ACC112 (cell line): ENCODE data around the gene WWTR1.

Experiments
- H2AFZ ChIP-seq: fragments of 200-600 bp; sonication (generic); one replicate; pipeline ENCODE4 v1.6.0; 2017; ENCODE audit warnings: antibody characterized with exemption, low read length; ENCODE audit not compliant: unreplicated experiment
- H3K27ac ChIP-seq: fragments of 200-600 bp; sonication (generic); 2 replicates; pipeline ENCODE4 v1.5.1; 2014; ENCODE audit warnings: low read depth, mild to moderate bottlenecking, antibody characterized with exemption, low read length, moderate library complexity
- H3K27me3 ChIP-seq: fragments of 200-600 bp; sonication (generic); 2 replicates; pipeline ENCODE4 v1.6.1; 2014; ENCODE audit warnings: mild to moderate bottlenecking, antibody characterized with exemption, low read length, moderate library complexity, mixed read lengths; ENCODE audit not compliant: insufficient read depth
- H3K36me3 ChIP-seq: fragments of 200-600 bp; sonication (generic); 2 replicates; pipeline ENCODE4 v1.6.1; 2016; ENCODE audit warnings: mild to moderate bottlenecking, antibody characterized with exemption, low read length, moderate library complexity, mixed read lengths; ENCODE audit not compliant: insufficient read depth
- H3K4me1 ChIP-seq: fragments of 200-600 bp; sonication (generic); one replicate; pipeline ENCODE4 v1.6.1; 2016; ENCODE audit warnings: low read length, mixed read lengths; ENCODE audit not compliant: insufficient read depth, unreplicated experiment, control insufficient read depth
- H3K4me3 ChIP-seq: fragments of 200-600 bp; sonication (generic); 2 replicates; pipeline ENCODE4 v1.5.1; 2014; ENCODE audit warnings: mild to moderate bottlenecking, low read depth, low read length
- H3K79me2 ChIP-seq: fragments of 200-600 bp; sonication (generic); one replicate; pipeline ENCODE4 v1.6.0; 2016; ENCODE audit warnings: low read length; ENCODE audit not compliant: control insufficient read depth, unreplicated experiment, insufficient read depth

Gene WWTR1

DNA sequence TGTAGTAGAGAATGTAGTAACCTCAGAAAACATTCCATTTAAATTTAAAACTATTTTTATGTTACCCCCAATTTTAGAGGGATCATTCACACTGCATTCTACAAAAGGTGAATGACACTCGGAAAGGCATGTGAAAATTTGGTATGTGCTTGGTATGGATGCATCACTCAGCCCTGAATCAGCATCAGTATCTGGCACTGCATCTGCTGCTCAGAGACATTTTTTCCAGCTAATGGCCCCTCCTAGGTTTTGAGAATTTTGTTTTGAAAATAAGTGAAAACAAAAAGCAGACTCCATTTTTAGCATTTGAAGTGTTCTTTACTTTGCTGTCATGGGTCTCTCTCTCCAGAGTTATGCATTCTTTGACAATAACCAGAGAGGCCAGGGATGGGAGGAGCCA is 15.6 kb upstream of the WWTR1 start:
- no peak overlapping the region for H3K4me3 ChIP-seq
- no peaks in the 10 kb centered on the region for H3K4me1 ChIP-seq
- no peaks in the 10 kb centered on the region for H3K27me3 ChIP-seq
- H3K79me2 ChIP-seq = no peaks in the 10 kb centered on the region
- no peak overlapping the region for H2AFZ ChIP-seq
- H3K36me3 ChIP-seq = no peaks in the 10 kb centered on the region
- H3K27ac ChIP-seq = no peak overlapping the region

DNA sequence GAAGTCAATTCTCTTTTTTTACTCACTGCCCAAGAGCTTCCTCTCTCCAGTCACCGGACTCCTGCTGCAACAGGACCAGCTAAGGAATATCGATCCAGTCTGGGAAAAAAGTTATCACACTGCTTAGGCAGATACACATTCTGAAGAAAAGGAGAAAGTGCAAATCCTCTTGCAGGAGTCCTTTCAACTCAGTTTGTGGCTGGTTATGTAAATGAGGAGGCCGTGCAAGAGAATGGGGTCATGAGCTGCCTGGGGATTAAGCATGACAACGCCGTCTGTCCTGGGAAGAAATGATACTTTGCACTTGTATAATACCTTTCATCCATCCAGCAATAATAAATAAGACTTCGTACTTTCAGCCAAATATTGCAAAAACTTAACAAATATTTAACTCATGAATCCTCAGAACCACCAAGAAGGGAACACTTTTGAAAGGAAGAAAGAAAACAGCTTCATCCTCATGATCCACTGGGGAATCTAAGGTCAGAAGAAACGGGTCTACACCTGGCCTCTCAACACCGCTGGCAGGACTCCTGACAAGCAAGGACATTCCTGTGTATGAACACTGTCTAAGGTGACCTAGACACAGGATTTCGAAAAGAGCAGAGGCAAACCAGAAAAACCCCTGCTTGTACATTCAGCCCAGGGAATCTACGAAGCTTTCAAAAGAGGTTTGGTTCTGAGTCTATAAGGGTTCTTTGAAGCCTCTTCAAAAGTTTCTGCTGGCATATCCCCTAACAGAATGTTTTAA is 13.1 kb upstream of the WWTR1 start:
- H3K27me3 ChIP-seq = no peaks in the 10 kb centered on the region
- no peaks in the 10 kb centered on the region for H3K4me1 ChIP-seq
- no peak overlapping the region for H3K4me3 ChIP-seq
- H3K79me2 ChIP-seq = no peaks in the 10 kb centered on the region
- H3K27ac ChIP-seq = no peak overlapping the region
- H3K36me3 ChIP-seq = no peaks in the 10 kb centered on the region
- peak overlapping the region; percentile 22 for H2AFZ ChIP-seq

DNA sequence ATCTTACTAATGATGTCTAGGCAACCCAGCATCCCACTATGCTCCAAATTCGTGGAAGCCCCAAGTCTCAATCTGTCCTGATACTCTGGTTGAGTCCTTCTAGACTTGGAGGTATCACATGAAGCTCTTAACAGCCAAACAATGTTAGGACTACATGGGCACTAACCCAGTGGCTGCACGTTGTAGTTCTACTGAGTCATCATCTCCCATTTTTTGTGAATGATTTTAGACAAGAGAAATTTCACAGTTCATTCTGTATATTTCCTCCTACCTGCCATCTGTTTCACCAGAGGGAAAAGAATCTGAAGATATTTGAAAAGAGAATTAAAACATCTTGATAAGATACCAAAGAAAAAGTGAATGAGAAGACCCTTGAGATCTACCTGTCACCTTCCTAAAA is 9.8 kb upstream of the WWTR1 start:
- H3K79me2 ChIP-seq = no peaks in the 10 kb centered on the region
- H3K27ac ChIP-seq = no peak overlapping the region
- H2AFZ ChIP-seq = no peak overlapping the region
- H3K4me3 ChIP-seq = no peak overlapping the region
- peaks cover 2% of the 10 kb centered on the region for H3K4me1 ChIP-seq
- no peaks in the 10 kb centered on the region for H3K36me3 ChIP-seq
- H3K27me3 ChIP-seq = no peaks in the 10 kb centered on the region

DNA sequence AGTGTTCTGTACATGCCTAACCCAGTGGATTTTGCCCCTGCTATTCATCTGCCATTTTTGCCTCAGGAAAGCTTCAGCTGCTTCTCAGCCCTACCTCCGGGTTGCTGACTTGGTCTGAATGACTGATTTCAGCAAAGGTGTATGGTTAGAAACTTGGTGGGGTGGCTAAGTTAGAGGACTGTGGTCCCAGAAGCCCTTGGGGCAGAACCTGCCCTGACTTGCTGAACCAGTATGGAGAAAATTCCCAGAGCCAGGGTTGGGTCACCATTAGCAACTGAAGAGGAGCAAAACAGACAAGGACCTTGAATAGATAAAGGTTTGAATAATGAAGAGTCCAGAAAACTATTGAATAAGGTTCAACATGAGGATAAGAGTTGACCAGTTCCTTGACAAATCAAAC is 6.1 kb upstream of the WWTR1 start:
- peaks cover 18% of the 10 kb centered on the region for H3K4me1 ChIP-seq
- no peak overlapping the region for H3K27ac ChIP-seq
- no peak overlapping the region for H2AFZ ChIP-seq

DNA sequence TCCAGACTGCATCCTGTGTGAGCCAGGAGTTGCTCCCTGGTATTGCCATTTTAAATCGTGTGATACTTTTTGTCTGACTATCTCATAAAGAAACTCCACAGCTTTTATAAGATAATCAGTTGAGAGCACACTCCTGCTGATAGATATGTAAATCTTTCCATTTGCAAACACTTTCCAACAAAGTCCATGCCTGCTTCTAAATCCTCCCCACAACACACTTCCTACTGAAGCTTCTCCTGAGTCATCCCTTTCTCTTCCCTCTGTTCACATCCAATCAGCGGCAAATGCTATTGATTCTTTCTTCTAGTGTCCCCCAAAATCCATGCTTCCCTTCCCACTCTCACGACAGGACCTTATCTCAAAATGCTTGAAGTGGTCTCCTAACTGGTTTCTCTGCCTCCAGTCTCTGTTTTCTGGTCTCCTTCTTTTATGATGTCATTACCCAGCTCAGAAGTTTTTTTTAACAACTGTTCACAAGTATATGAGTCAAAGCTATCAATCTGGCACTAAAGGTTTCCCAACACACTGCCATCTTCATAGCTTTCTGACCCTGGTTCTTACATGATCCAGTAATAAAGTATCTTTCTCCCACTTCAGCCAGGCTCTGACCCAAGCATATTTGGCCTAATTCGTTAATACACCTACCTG is 4.5 kb upstream of the WWTR1 start:
- no peaks in the 10 kb centered on the region for H3K36me3 ChIP-seq
- no peaks in the 10 kb centered on the region for H3K27me3 ChIP-seq
- H3K4me1 ChIP-seq = peaks cover 21% of the 10 kb centered on the region
- peaks cover 5% of the 10 kb centered on the region for H3K79me2 ChIP-seq
- H2AFZ ChIP-seq = no peak overlapping the region
- H3K27ac ChIP-seq = no peak overlapping the region
- no peak overlapping the region for H3K4me3 ChIP-seq

More for the DNA sequence above, 6.1 kb upstream of the WWTR1 start:
- H3K79me2 ChIP-seq = no peaks in the 10 kb centered on the region
- no peak overlapping the region for H3K4me3 ChIP-seq
- H3K36me3 ChIP-seq = no peaks in the 10 kb centered on the region
- H3K27me3 ChIP-seq = no peaks in the 10 kb centered on the region

DNA sequence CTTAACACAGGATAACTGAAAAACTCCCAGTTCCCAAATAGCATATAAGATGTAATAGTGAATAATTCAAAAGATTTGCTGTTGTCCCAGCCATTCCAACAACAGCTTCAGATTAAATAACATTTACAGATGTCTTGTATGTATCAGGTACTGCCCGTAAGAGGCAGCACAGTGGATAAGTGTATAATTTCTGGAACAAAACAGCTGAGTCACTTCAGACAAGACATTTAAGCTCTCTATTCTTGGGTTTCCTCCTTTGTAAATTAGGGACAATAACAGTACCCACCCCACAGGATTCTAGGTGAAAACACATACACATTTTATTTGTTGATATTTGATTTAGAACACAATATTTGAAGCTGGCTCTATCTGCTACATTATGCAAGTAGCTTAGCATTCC is 2.6 kb upstream of the WWTR1 start:
- Histone ChIP-seq H3K27me3 (no peaks in the 10 kb centered on the region), H3K4me1 (peaks cover 26% of the 10 kb centered on the region), H3K4me3 (no peak overlapping the region), H3K36me3 (no peaks in the 10 kb centered on the region), H2AFZ (no peak overlapping the region), H3K79me2 (peaks cover 24% of the 10 kb centered on the region), H3K27ac (no peak overlapping the region; the same call in 1 of the 2 replicates)

DNA sequence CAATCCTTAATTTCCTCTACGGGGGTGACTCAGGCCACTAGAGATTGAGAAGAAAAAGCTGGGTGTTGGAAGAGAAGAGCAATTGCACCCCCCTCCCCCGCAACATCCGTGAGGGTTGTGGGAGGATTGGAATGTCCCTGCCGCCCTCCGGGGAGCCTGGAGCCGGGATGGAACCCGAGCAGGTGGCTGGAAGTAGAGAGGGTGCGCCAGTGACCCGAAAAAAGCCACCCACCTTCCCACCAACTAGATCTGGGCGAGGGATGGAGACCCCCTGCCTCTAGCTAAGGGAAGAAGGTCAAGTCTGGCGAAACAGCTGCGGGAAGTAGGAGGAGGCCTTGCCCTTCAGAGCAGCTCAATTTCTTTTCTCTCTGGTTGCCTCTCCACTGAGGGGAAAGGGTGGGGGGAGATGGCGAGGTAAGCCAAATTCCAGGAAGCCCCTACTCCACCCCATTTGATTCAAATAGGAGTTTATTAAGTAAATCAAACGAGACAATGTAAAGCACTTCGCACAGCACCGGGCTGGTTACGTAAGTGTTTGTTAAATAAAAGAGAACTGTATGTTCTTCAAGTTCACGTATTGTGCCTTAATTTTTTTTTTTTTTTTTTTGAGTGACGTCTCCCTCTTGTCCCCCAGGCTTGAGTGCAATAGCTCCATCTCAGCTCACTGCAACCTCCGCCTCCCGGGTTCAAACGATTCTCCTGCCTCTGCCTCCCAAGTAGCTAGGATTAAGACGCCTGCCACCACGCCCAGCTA is 1.1 kb upstream of the WWTR1 start:
- no peaks in the 10 kb centered on the region for H3K27me3 ChIP-seq
- peaks cover 36% of the 10 kb centered on the region for H3K4me1 ChIP-seq
- H3K4me3 ChIP-seq = peak overlapping the region; percentile 99
- peaks cover 34% of the 10 kb centered on the region for H3K79me2 ChIP-seq
- peak overlapping the region; percentile 91 for H3K27ac ChIP-seq
- no peaks in the 10 kb centered on the region for H3K36me3 ChIP-seq
- peak overlapping the region; percentile 58 for H2AFZ ChIP-seq

DNA sequence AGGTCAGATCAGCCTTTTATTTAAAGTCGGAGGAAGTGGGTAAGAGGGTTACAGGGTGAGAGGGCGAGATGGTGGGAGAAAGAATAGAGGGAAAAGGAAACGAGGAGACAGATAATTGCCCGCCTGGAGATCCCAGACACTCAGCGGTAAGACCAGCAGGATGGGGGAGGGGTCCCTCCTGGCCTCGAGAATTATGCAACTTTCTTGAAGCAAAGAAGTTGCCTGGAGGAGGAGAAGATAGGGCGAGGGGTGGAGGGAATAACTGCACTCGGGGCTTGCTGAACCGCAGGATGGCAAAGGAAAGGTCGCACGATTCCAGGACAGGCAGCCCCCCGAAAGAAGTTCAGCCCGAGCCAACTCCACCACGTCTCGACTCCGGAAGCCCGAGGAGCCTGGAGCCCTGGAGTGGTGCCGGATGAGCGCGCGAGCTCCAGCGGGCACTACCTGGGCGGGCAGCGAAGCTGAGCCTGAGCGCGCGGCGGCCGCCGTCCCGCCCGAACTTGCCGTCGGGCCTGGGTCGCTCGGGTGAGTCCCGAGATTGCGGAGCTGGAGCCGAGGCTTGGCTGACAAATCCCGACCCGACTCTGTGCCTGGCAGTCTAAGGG is 402 bp downstream of the WWTR1 start:
- Histone ChIP-seq H3K4me3 (peak overlapping the region; percentile 99), H3K4me1 (peaks cover 46% of the 10 kb centered on the region), H3K79me2 (peaks cover 48% of the 10 kb centered on the region), H3K27me3 (no peaks in the 10 kb centered on the region), H2AFZ (peak overlapping the region; percentile 14), H3K27ac (peak overlapping the region; percentile 91), H3K36me3 (peaks cover 12% of the 10 kb centered on the region)

DNA sequence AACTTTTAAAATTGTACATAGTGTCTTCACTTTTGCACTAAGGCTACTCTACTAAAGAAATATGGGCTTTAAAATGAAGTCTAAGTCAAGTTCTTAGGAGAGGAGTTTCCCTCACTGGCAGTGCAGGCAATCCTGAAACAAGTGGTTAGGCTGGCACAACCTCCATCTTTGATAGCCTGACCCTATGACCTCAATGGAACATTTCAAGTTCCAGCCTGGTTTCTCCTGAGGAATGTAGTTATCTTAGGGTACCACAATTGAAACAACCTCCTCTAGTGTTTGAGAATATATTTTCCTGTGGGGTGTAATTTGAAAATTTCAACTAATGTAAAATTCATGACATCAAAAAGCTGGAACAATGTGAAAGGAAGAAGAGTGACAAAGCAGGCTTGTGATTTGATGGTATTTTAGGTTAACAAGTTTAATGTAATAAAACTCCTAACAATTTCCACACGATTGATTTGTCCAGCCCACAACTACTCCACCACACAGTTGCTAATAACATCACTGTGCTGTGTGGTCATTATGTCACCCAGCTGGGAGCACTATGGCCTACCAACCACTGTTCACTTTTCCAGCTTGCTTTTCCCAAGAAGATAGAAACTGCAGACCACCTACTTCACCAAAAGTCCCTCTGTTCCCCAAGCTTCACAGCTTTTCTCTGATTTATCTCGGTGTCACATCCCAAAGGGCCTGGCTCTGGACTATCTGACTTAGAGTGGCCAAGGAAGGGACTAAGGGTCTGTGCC is 1.8 kb downstream of the WWTR1 start:
- Histone ChIP-seq H3K27me3 (no peaks in the 10 kb centered on the region), H3K4me1 (peaks cover 45% of the 10 kb centered on the region), H3K4me3 (peak overlapping the region; percentile 99), H3K27ac (peak overlapping the region; percentile 17), H3K36me3 (peaks cover 22% of the 10 kb centered on the region), H2AFZ (no peak overlapping the region), H3K79me2 (peaks cover 60% of the 10 kb centered on the region)

DNA sequence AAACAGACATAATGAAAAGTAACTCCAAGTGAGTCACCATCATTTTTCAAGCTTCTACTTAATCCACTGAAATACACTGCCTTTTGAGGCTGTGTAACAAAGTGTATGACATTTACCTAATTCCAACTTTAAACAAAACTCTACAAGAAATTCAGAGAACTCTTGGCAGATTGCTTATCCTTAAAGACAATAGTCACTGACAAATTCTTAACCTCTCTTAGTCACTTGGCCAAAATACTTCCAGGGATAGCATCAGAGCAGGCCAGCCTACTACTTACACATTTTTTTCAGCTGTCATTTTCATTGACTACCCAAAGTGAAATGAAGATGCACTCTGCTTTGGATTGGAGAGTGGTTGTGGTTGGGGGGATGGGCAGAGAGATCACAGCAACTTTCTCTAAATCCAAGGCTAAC is 3.6 kb downstream of the WWTR1 start:
- peaks cover 36% of the 10 kb centered on the region for H3K4me1 ChIP-seq
- peaks cover 30% of the 10 kb centered on the region for H3K36me3 ChIP-seq
- H2AFZ ChIP-seq = no peak overlapping the region
- H3K27me3 ChIP-seq = no peaks in the 10 kb centered on the region
- H3K4me3 ChIP-seq = peak overlapping the region; percentile 61
- H3K27ac ChIP-seq = peak overlapping the region; percentile 23
- peaks cover 74% of the 10 kb centered on the region for H3K79me2 ChIP-seq
